Glutamatergic neuron (in vitro differentiated cells): Measurements from ENCODE around the gene ZMPSTE24. TPM values are rescaled to one million over a fixed set of nuclear protein-coding genes. Genes with fewer than 3 reads are reported as not detected.
A peak's percentile ranks its signal among the peaks of the same experiment; 100 is the strongest.
"Not testable (repeated sequence)": the region's sequence is repeated elsewhere in the genome, so short reads cannot be mapped to it uniquely, and the experiment has no call there.

Source experiments
- DNase-seq: peaks from one replicate; pipeline ENCODE4 v3.0.0; 2022
- H3K27ac Mint-ChIP-seq: one replicate; pipeline ENCODE4 v1.8.0; 2020; ENCODE audit warnings: mild to moderate bottlenecking, mixed read lengths, inconsistent platforms; ENCODE audit not compliant: unreplicated experiment
- H3K27me3 Mint-ChIP-seq: one replicate; pipeline ENCODE4 v1.8.0; 2020; ENCODE audit warnings: mild to moderate bottlenecking, moderate library complexity, mixed read lengths, inconsistent platforms; ENCODE audit not compliant: unreplicated experiment
- H3K36me3 Mint-ChIP-seq: one replicate; pipeline ENCODE4 v1.8.0; 2020; ENCODE audit warnings: mild to moderate bottlenecking, mixed read lengths, inconsistent platforms; ENCODE audit not compliant: unreplicated experiment
- H3K4me1 Mint-ChIP-seq: one replicate; pipeline ENCODE4 v1.8.0; 2020; ENCODE audit warnings: mild to moderate bottlenecking, low read depth, mixed read lengths, inconsistent platforms; ENCODE audit not compliant: unreplicated experiment
- H3K4me3 Mint-ChIP-seq: one replicate; pipeline ENCODE4 v1.8.0; 2020; ENCODE audit warnings: mild to moderate bottlenecking, mixed read lengths, inconsistent platforms; ENCODE audit not compliant: unreplicated experiment
- H3K9me3 Mint-ChIP-seq: one replicate; pipeline ENCODE4 v1.8.0; 2020; ENCODE audit warnings: mild to moderate bottlenecking, moderate library complexity, mixed read lengths, inconsistent platforms; ENCODE audit not compliant: unreplicated experiment
- CTCF ChIP-seq: fragments of 200-600 bp; sonication (generic); IDR thresholded peaks from one replicate; pipeline ENCODE4 v1.5.0; 2021; ENCODE audit not compliant: partially characterized antibody, unreplicated experiment
- long read RNA-seq: library from polyadenylated mRNA; unstranded; transcript quantifications from one replicate; pipeline ENCODE4 v2.0.0, GENCODE V29; 2020; ENCODE audit not compliant: unreplicated experiment
- total RNA-seq: library from RNA; stranded (reverse); fragmentation: NEBNext Ultra II Directional; extraction: Animal tissue kit (Norgen Biotek cat#: 25700); gene quantifications from one replicate; pipeline ENCODE4 v1.2.1, GENCODE V29; 2021; ENCODE audit not compliant: unreplicated experiment

Gene ZMPSTE24
- total RNA-seq: 32.8 TPM
- long read RNA-seq, transcript ZMPSTE24-201 (10 exons, 3,108 nt): major isoform, 33 of 34 reads
- long read RNA-seq, partial matches to known transcripts: 1 of 34 reads
- long read RNA-seq, other reads (novel, unspliced or antisense): 0 of 34 reads

GRCh38 chr1:40257688-40258444 lies at the start of gene ZMPSTE24:
TSS of gene ZMPSTE24 (plus strand) at chr1:40258236. CDS start at chr1:40258272, 36 bp downstream.
- no peaks in the 10 kb centered on the region for H3K36me3 Mint-ChIP-seq
- TF ChIP-seq CTCF: no peak
- H3K27me3 Mint-ChIP-seq: peaks cover 9% of the 10 kb centered on the region
- peaks cover 9% of the 10 kb centered on the region for H3K9me3 Mint-ChIP-seq
- peak within 1 kb of the TSS; percentile 98 for H3K27ac Mint-ChIP-seq
- H3K4me3 Mint-ChIP-seq: peak within 1 kb of the TSS; percentile 97
- H3K4me1 Mint-ChIP-seq: peaks cover 4% of the 10 kb centered on the region
- DNase-seq: peak; percentile 93

GRCh38 chr1:40210511-40211204 lies 47.4 kb upstream of the ZMPSTE24 start:
- Mint-ChIP-seq H3K4me1 (no peaks in the 10 kb centered on the region), H3K27me3 (peaks cover 3% of the 10 kb centered on the region), H3K36me3 (no peaks in the 10 kb centered on the region), H3K27ac (no peak overlapping the region), H3K9me3 (no peaks in the 10 kb centered on the region), H3K4me3 (no peak overlapping the region)
- no peak for DNase-seq
- no peak for TF ChIP-seq CTCF

- H3K27me3 Mint-ChIP-seq: no peaks in the 10 kb centered on the region
Observed at GRCh38 chr1:40218333-40218732, 39.7 kb upstream of the ZMPSTE24 start.

GRCh38 chr1:40221471-40221905 lies 36.5 kb upstream of the ZMPSTE24 start:
- H3K27ac Mint-ChIP-seq, H3K27me3 Mint-ChIP-seq, H3K9me3 Mint-ChIP-seq: not testable (repeated sequence)

More at GRCh38 chr1:40218333-40218732, 39.7 kb upstream of the ZMPSTE24 start:
- no peak for TF ChIP-seq CTCF
- no peaks in the 10 kb centered on the region for H3K4me1 Mint-ChIP-seq
- no peak for DNase-seq
- H3K4me3 Mint-ChIP-seq: no peak overlapping the region
- no peaks in the 10 kb centered on the region for H3K36me3 Mint-ChIP-seq
- peaks cover 3% of the 10 kb centered on the region for H3K9me3 Mint-ChIP-seq
- no peak overlapping the region for H3K27ac Mint-ChIP-seq

GRCh38 chr1:40221977-40222772 lies 35.9 kb upstream of the ZMPSTE24 start:
- Mint-ChIP-seq H3K4me3 (no peak overlapping the region), H3K36me3 (no peaks in the 10 kb centered on the region), H3K27ac (no peak overlapping the region), H3K4me1 (no peaks in the 10 kb centered on the region), H3K9me3 (peaks cover 2% of the 10 kb centered on the region), H3K27me3 (no peaks in the 10 kb centered on the region)
- no peak for DNase-seq
- no peak for TF ChIP-seq CTCF

More at GRCh38 chr1:40221471-40221905, 36.5 kb upstream of the ZMPSTE24 start:
- DNase-seq, H3K36me3 Mint-ChIP-seq, H3K4me1 Mint-ChIP-seq, H3K4me3 Mint-ChIP-seq: not testable (repeated sequence)
